HG03025 (cell line): ENCODE data around the gene KIAA0825.

Experiments
- ATAC-seq: cut with Tn5 transposase; IDR thresholded peaks from one replicate; pipeline ENCODE4 v1.9.1; 2021; ENCODE audit warnings: mild to moderate bottlenecking, moderate library complexity; ENCODE audit not compliant: unreplicated experiment, low FRiP score

The KIAA0825 gene

GRCh38 chr5:94260096-94260495 is 358.3 kb downstream of the KIAA0825 start:
- no peak for ATAC-seq

- no peak for ATAC-seq
These were observed 364.2 kb downstream of the KIAA0825 start for GRCh38 chr5:94254214-94254613.

GRCh38 chr5:94250985-94251384 is 367.4 kb downstream of the KIAA0825 start:
- no peak for ATAC-seq

- ATAC-seq: no peak
These were observed 369.0 kb downstream of the KIAA0825 start for GRCh38 chr5:94249430-94249829.

GRCh38 chr5:94248175-94248875 is 370.1 kb downstream of the KIAA0825 start:
- ATAC-seq: no peak

- no peak for ATAC-seq
These were observed 372.8 kb downstream of the KIAA0825 start for GRCh38 chr5:94245608-94246007.

GRCh38 chr5:94244921-94245320 is 373.5 kb downstream of the KIAA0825 start:
- no peak for ATAC-seq

GRCh38 chr5:94243612-94244011 is 374.8 kb downstream of the KIAA0825 start:
- no peak for ATAC-seq

GRCh38 chr5:94240993-94241651 is 377.3 kb downstream of the KIAA0825 start:
- no peak for ATAC-seq

GRCh38 chr5:94240596-94240992 is 377.8 kb downstream of the KIAA0825 start:
- ATAC-seq: no peak

GRCh38 chr5:94240134-94240533 is 378.3 kb downstream of the KIAA0825 start:
- no peak for ATAC-seq

GRCh38 chr5:94239266-94239665 is 379.1 kb downstream of the KIAA0825 start:
- ATAC-seq: no peak

- ATAC-seq: no peak
These were observed 383.4 kb downstream of the KIAA0825 start for GRCh38 chr5:94234987-94235386.

- no peak for ATAC-seq
These were observed 389.6 kb downstream of the KIAA0825 start for GRCh38 chr5:94228791-94229190.

GRCh38 chr5:94223235-94223634 is 395.2 kb downstream of the KIAA0825 start:
- no peak for ATAC-seq

GRCh38 chr5:94218374-94218773 is 400.0 kb downstream of the KIAA0825 start:
- ATAC-seq: no peak

- no peak for ATAC-seq
These were observed 400.7 kb downstream of the KIAA0825 start for GRCh38 chr5:94217745-94218144.

GRCh38 chr5:94217216-94217615 is 401.2 kb downstream of the KIAA0825 start:
- no peak for ATAC-seq

GRCh38 chr5:94212476-94212875 is 405.9 kb downstream of the KIAA0825 start:
- ATAC-seq: no peak

GRCh38 chr5:94209774-94210355 is 408.5 kb downstream of the KIAA0825 start:
- ATAC-seq: no peak

- ATAC-seq: no peak
These were observed 409.1 kb downstream of the KIAA0825 start for GRCh38 chr5:94209272-94209671.

- ATAC-seq: no peak
These were observed 418.8 kb downstream of the KIAA0825 start for GRCh38 chr5:94199566-94199965.
